Endothelial cell of umbilical vein (primary cell): ENCODE results near the gene TAS1R3.

Source experiments
- CTCF ChIP-seq, 2 donors: IDR thresholded peaks; 1 replicate in 1 of 2; 2 replicates in 1 of 2; pipeline ENCODE4 v1.5.1; 2011; ENCODE audit warnings: low read length in 2 of 2, mild to moderate bottlenecking in 2 of 2, moderate library complexity in 2 of 2, control low read depth in 1 of 2, inconsistent platforms in 1 of 2, low read depth in 1 of 2; ENCODE audit not compliant: insufficient read depth in 1 of 2; ENCODE audit errors: extremely low read depth in 1 of 2
- GATA2 ChIP-seq: IDR thresholded peaks from 2 replicates; pipeline ENCODE4 v1.7.0; 2011; ENCODE audit warnings: low read depth, mild to moderate bottlenecking, moderate library complexity, mixed read lengths, low read length; ENCODE audit not compliant: insufficient read length, insufficient read depth
- JUN ChIP-seq: IDR thresholded peaks from 2 replicates; pipeline ENCODE4 v1.6.1; 2011; ENCODE audit warnings: borderline replicate concordance, low read depth; ENCODE audit not compliant: insufficient read length, insufficient read depth
- MAX ChIP-seq: IDR thresholded peaks from 2 replicates; pipeline ENCODE4 v1.6.1; 2011; ENCODE audit not compliant: insufficient read depth, insufficient read length
- MYC ChIP-seq: IDR thresholded peaks from one replicate; pipeline ENCODE4 v1.6.1; 2011; ENCODE audit warnings: mild to moderate bottlenecking, low read depth, low read length
- POLR2A ChIP-seq: IDR thresholded peaks from 2 replicates; pipeline ENCODE4 v1.6.1; 2012; ENCODE audit warnings: low read depth, mild to moderate bottlenecking, control low read depth, low read length
- POLR2AphosphoS5 ChIP-seq: IDR thresholded peaks from 2 replicates; pipeline ENCODE4 v1.6.1; 2012; ENCODE audit warnings: low read depth, mild to moderate bottlenecking, control low read depth, low read length, moderate library complexity; ENCODE audit not compliant: insufficient read depth

- TF ChIP-seq CTCF (IDR thresholded peaks at IDR 0.05; ENCODE audit: extremely low read depth in 1 of 2, insufficient read depth in 1 of 2, low read depth in 1 of 2, low read length in 2 of 2): no peak
- no peak for TF ChIP-seq JUN
- no peak for TF ChIP-seq MAX
- no peak for TF ChIP-seq POLR2A
- no peak for TF ChIP-seq POLR2AphosphoS5
- no peak for TF ChIP-seq GATA2
- no peak for TF ChIP-seq MYC
These were observed 46.6 kb upstream of the TAS1R3 start for GRCh38 chr1:1284221-1285101.
